Activated T-cell treated with anti-CD3 and anti-CD28 coated beads, Interleukin-2, amount 50 U/mL, for 4 hours (primary cell): Measurements from ENCODE around the gene ANO6. TPM values are rescaled to one million over a fixed set of nuclear protein-coding genes. Genes with fewer than 3 reads are reported as not detected.

Source experiments
- ATAC-seq, 2 donors: fragments of 200-7000 bp; cut with Tn5 transposase; one replicate each; pipeline ENCODE4 v1.10.0; 2021
- DNase-seq: peaks from one replicate; pipeline ENCODE4 v3.0.0-alpha.2; 2020
- H3K27me3 Mint-ChIP-seq: one replicate; pipeline ENCODE4 v1.8.0; 2021; ENCODE audit warnings: low read depth, mixed read lengths
- H3K36me3 Mint-ChIP-seq: one replicate; pipeline ENCODE4 v1.8.0; 2022; ENCODE audit warnings: mixed read lengths; ENCODE audit not compliant: insufficient read depth
- H3K4me1 Mint-ChIP-seq: one replicate; pipeline ENCODE4 v1.8.0; 2021; ENCODE audit warnings: low read depth, mixed read lengths
- H3K4me3 Mint-ChIP-seq: one replicate; pipeline ENCODE4 v1.8.0; 2021; ENCODE audit warnings: mild to moderate bottlenecking, moderate library complexity, mixed read lengths
- H3K9me3 Mint-ChIP-seq: one replicate; pipeline ENCODE4 v1.8.0; 2021; ENCODE audit warnings: mixed read lengths
- total RNA-seq, 3 donors: library from RNA; stranded (reverse); gene quantifications; one replicate each; pipeline ENCODE4 v1.2.1, GENCODE V29; 2021

ANO6 gene
- total RNA-seq, 3 donors from 2014 or later: 13.6 to 18.5 (median 16.3) TPM

GRCh38 chr12:45269412-45269751, 53.5 kb downstream of the ANO6 start:
- Mint-ChIP-seq H3K9me3 (no peaks in the 10 kb centered on the region), H3K4me3 (no peak overlapping the region), H3K4me1 (peaks cover 11% of the 10 kb centered on the region), H3K27me3 (no peaks in the 10 kb centered on the region), H3K36me3 (peaks cover 5% of the 10 kb centered on the region)
- no peak for ATAC-seq
- DNase-seq: no peak

GRCh38 chr12:45270951-45271350, 55.1 kb downstream of the ANO6 start:
- DNase-seq (no peak), ATAC-seq (no peak)
- H3K27me3 Mint-ChIP-seq: no peaks in the 10 kb centered on the region
- peaks cover 11% of the 10 kb centered on the region for H3K4me1 Mint-ChIP-seq
- H3K36me3 Mint-ChIP-seq: peaks cover 5% of the 10 kb centered on the region
- H3K4me3 Mint-ChIP-seq: no peak overlapping the region
- H3K9me3 Mint-ChIP-seq: no peaks in the 10 kb centered on the region

- Mint-ChIP-seq H3K36me3 (peaks cover 7% of the 10 kb centered on the region), H3K9me3 (no peaks in the 10 kb centered on the region), H3K4me1 (peaks cover 2% of the 10 kb centered on the region)
These were observed 57.9 kb downstream of the ANO6 start for GRCh38 chr12:45273717-45274271.

GRCh38 chr12:45276154-45276755, 60.4 kb downstream of the ANO6 start:
- DNase-seq (no peak), ATAC-seq (no peak)
- Mint-ChIP-seq H3K4me1 (no peaks in the 10 kb centered on the region), H3K27me3 (no peaks in the 10 kb centered on the region), H3K9me3 (peaks cover 3% of the 10 kb centered on the region), H3K36me3 (peaks cover 19% of the 10 kb centered on the region), H3K4me3 (no peak overlapping the region)

More at GRCh38 chr12:45273717-45274271, 57.9 kb downstream of the ANO6 start:
- ATAC-seq (no peak), DNase-seq (no peak)
- Mint-ChIP-seq H3K27me3 (no peaks in the 10 kb centered on the region), H3K4me3 (no peak overlapping the region)

- no peak overlapping the region for H3K4me3 Mint-ChIP-seq
- no peaks in the 10 kb centered on the region for H3K27me3 Mint-ChIP-seq
- ATAC-seq: no peak
- no peak for DNase-seq
- H3K4me1 Mint-ChIP-seq: no peaks in the 10 kb centered on the region
- H3K9me3 Mint-ChIP-seq: peaks cover 3% of the 10 kb centered on the region
- H3K36me3 Mint-ChIP-seq: peaks cover 20% of the 10 kb centered on the region
These were observed 62.6 kb downstream of the ANO6 start for GRCh38 chr12:45278447-45278846.

GRCh38 chr12:45279931-45280830, 64.3 kb downstream of the ANO6 start:
- Mint-ChIP-seq H3K36me3 (peaks cover 20% of the 10 kb centered on the region), H3K4me1 (no peaks in the 10 kb centered on the region), H3K27me3 (no peaks in the 10 kb centered on the region), H3K9me3 (peaks cover 3% of the 10 kb centered on the region), H3K4me3 (no peak overlapping the region)
- DNase-seq (no peak), ATAC-seq (no peak)

GRCh38 chr12:45281994-45282393, 66.1 kb downstream of the ANO6 start:
- H3K4me3 Mint-ChIP-seq: no peak overlapping the region
- peaks cover 3% of the 10 kb centered on the region for H3K9me3 Mint-ChIP-seq
- peaks cover 20% of the 10 kb centered on the region for H3K36me3 Mint-ChIP-seq
- no peaks in the 10 kb centered on the region for H3K27me3 Mint-ChIP-seq
- no peak for DNase-seq
- H3K4me1 Mint-ChIP-seq: no peaks in the 10 kb centered on the region
- no peak for ATAC-seq

- no peak overlapping the region for H3K4me3 Mint-ChIP-seq
These were observed 66.5 kb downstream of the ANO6 start for GRCh38 chr12:45282411-45282810.

GRCh38 chr12:45284096-45284901, 68.4 kb downstream of the ANO6 start:
- no peak for DNase-seq
- H3K4me1 Mint-ChIP-seq: peaks cover 2% of the 10 kb centered on the region
- no peaks in the 10 kb centered on the region for H3K27me3 Mint-ChIP-seq
- H3K4me3 Mint-ChIP-seq: no peak overlapping the region
- no peak for ATAC-seq
- peaks cover 3% of the 10 kb centered on the region for H3K9me3 Mint-ChIP-seq
- H3K36me3 Mint-ChIP-seq: peaks cover 21% of the 10 kb centered on the region

More at GRCh38 chr12:45282411-45282810, 66.5 kb downstream of the ANO6 start:
- ATAC-seq (no peak), DNase-seq (no peak)
- peaks cover 3% of the 10 kb centered on the region for H3K9me3 Mint-ChIP-seq
- peaks cover under 1% of the 10 kb centered on the region for H3K4me1 Mint-ChIP-seq
- H3K36me3 Mint-ChIP-seq: peaks cover 19% of the 10 kb centered on the region
- H3K27me3 Mint-ChIP-seq: no peaks in the 10 kb centered on the region

GRCh38 chr12:45285717-45286116, 69.8 kb downstream of the ANO6 start:
- Mint-ChIP-seq H3K27me3 (no peaks in the 10 kb centered on the region), H3K36me3 (peaks cover 11% of the 10 kb centered on the region), H3K4me3 (no peak overlapping the region), H3K9me3 (peaks cover 3% of the 10 kb centered on the region), H3K4me1 (peaks cover 2% of the 10 kb centered on the region)
- ATAC-seq: no peak
- no peak for DNase-seq

GRCh38 chr12:45286621-45287020, 70.7 kb downstream of the ANO6 start:
- DNase-seq: no peak
- Mint-ChIP-seq H3K4me3 (no peak overlapping the region), H3K9me3 (no peaks in the 10 kb centered on the region), H3K27me3 (no peaks in the 10 kb centered on the region), H3K4me1 (peaks cover 4% of the 10 kb centered on the region), H3K36me3 (peaks cover 12% of the 10 kb centered on the region)
- no peak for ATAC-seq

GRCh38 chr12:45289245-45290215, 73.6 kb downstream of the ANO6 start:
- ATAC-seq (no peak), DNase-seq (no peak)
- Mint-ChIP-seq H3K36me3 (peaks cover 10% of the 10 kb centered on the region), H3K9me3 (no peaks in the 10 kb centered on the region), H3K4me3 (no peak overlapping the region), H3K4me1 (peaks cover 6% of the 10 kb centered on the region), H3K27me3 (no peaks in the 10 kb centered on the region)

- Mint-ChIP-seq H3K4me1 (peaks cover 6% of the 10 kb centered on the region), H3K27me3 (no peaks in the 10 kb centered on the region), H3K36me3 (peaks cover 10% of the 10 kb centered on the region), H3K9me3 (no peaks in the 10 kb centered on the region), H3K4me3 (no peak overlapping the region)
- DNase-seq (no peak), ATAC-seq (no peak)
These were observed 74.3 kb downstream of the ANO6 start for GRCh38 chr12:45290216-45290605.
